Measurements from ENCODE around the gene RPL38.

- TF ChIP-seq EZH2 (IDR thresholded peaks at IDR 0.05; ENCODE audit: borderline replicate concordance, low read length) (no peak), CTCF (conservative IDR thresholded peaks at IDR 0.05 in 1 of 2, IDR thresholded peaks at IDR 0.05 in 1 of 2; ENCODE audit: extremely low read depth in 1 of 2, insufficient read depth in 1 of 2, low read depth in 1 of 2, low read length in 2 of 2) (peak; percentile 96 to 98)
Observed at GRCh38 chr17:74210191-74211140, 7.0 kb downstream of the RPL38 start.
